Natural killer cell (primary cell): ENCODE measurements around the gene IFNA1. TPM values are rescaled to one million over a fixed set of nuclear protein-coding genes. Genes with fewer than 3 reads are reported as not detected.
A peak's percentile ranks its signal among the peaks of the same experiment; 100 is the strongest.

Experiments used
- ATAC-seq, 3 donors: fragments of 150-1000 bp in 2 of 3; fragments of 200-7000 bp in 1 of 3; cut with Tn5 transposase; 1 replicate in 1 of 3; 2 replicates in 2 of 3; pipeline ENCODE4 v1.10.0; 2021; ENCODE audit warnings: mild to moderate bottlenecking in 2 of 3, moderate library complexity in 2 of 3
- DNase-seq, 2 donors: peaks; one replicate each; pipeline versions ENCODE4 v3.0.0 to v3.0.0-alpha.2; 2013 to 2021; ENCODE audit warnings: mixed read lengths in 1 of 2
- H3K27ac ChIP-seq: one replicate; pipeline ENCODE4 v1.5.1; 2013; ENCODE audit warnings: mild to moderate bottlenecking, low read length
- H3K27me3 ChIP-seq: one replicate; pipeline ENCODE4 v1.6.1; 2013; ENCODE audit warnings: low read length; ENCODE audit not compliant: control insufficient read depth, insufficient read depth
- H3K36me3 ChIP-seq: one replicate; pipeline ENCODE4 v1.6.1; 2013; ENCODE audit warnings: low read length; ENCODE audit not compliant: control insufficient read depth, insufficient read depth
- H3K4me1 ChIP-seq: one replicate; pipeline ENCODE4 v1.6.1; 2013; ENCODE audit warnings: low read length; ENCODE audit not compliant: control insufficient read depth, insufficient read depth
- H3K4me3 ChIP-seq: one replicate; pipeline ENCODE4 v1.5.1; 2013; ENCODE audit warnings: low read length
- H3K9me3 ChIP-seq: one replicate; pipeline ENCODE4 v1.6.1; 2013; ENCODE audit warnings: low read length; ENCODE audit not compliant: control insufficient read depth, insufficient read depth
- H3K27ac Mint-ChIP-seq, 2 donors: one replicate each; pipeline ENCODE4 v1.8.0; 2022; ENCODE audit warnings: mild to moderate bottlenecking in 2 of 2, mixed read lengths in 2 of 2, moderate library complexity in 1 of 2
- H3K27me3 Mint-ChIP-seq, 2 donors: one replicate each; pipeline ENCODE4 v1.8.0; 2022; ENCODE audit warnings: low read depth in 2 of 2, mixed read lengths in 2 of 2
- H3K36me3 Mint-ChIP-seq: one replicate; pipeline ENCODE4 v1.8.0; 2022; ENCODE audit warnings: mixed read lengths
- H3K4me1 Mint-ChIP-seq, 2 donors: one replicate each; pipeline ENCODE4 v1.8.0; 2022; ENCODE audit warnings: mixed read lengths in 2 of 2
- H3K4me3 Mint-ChIP-seq: one replicate; pipeline ENCODE4 v1.8.0; 2022; ENCODE audit warnings: mild to moderate bottlenecking, moderate library complexity, mixed read lengths
- H3K9me3 Mint-ChIP-seq, 2 donors: one replicate each; pipeline ENCODE4 v1.8.0; 2022; ENCODE audit warnings: mixed read lengths in 2 of 2
- CTCF ChIP-seq: fragments of 200-600 bp; IDR thresholded peaks from one replicate; pipeline ENCODE4 v1.8.0; 2022; ENCODE audit warnings: antibody characterized with exemption
- WGBS: methylation state at CpG from one replicate; pipeline ENCODE4 v1.1.7; 2013; ENCODE audit warnings: missing lambda C conversion rate; ENCODE audit not compliant: insufficient coverage; 5-methylcytosine and 5-hydroxymethylcytosine counted together
- intact Hi-C: fragments of 100-400 bp; cut with micrococcal nuclease; formaldehyde crosslinking; loops from one replicate; pipeline ENCODE4 v1.14.2; 2022
- total RNA-seq, 4 donors: library from RNA; stranded (reverse); fragments of 120-200 nt in 1 of 4; gene quantifications; one replicate each; pipeline versions ENCODE4 v1.2.3 to v1.2.4, GENCODE V29; 2013 to 2022

The IFNA1 gene
- total RNA-seq, 3 donors from 2014 or later (not counting 1 experiment from before 2014, with no cell fraction given) = not detected

- no peaks in the 10 kb centered on the region for H3K4me1 ChIP-seq
- Mint-ChIP-seq H3K4me3 (no peak overlapping the region), H3K4me1 (no peaks in the 10 kb centered on the region), H3K9me3 (no peaks in the 10 kb centered on the region), H3K36me3 (no peaks in the 10 kb centered on the region), H3K27ac (no peak overlapping the region), H3K27me3 (peaks cover 18 to 35% of the 10 kb centered on the region in 2 donors)
- ATAC-seq (no peak), DNase-seq (no peak)
- H3K27me3 ChIP-seq = no peaks in the 10 kb centered on the region
- no peak overlapping the region for H3K27ac ChIP-seq
- 88% methylated on average over 2 of the region's 4 CpGs for WGBS
- H3K9me3 ChIP-seq = no peaks in the 10 kb centered on the region
- TF ChIP-seq CTCF = no peak
- H3K4me3 ChIP-seq = no peak overlapping the region
- H3K36me3 ChIP-seq = no peaks in the 10 kb centered on the region
- intact Hi-C loops = no loop called here
Measured at GRCh38 chr9:21450733-21451394, 10.6 kb downstream of the IFNA1 start.

- Histone ChIP-seq H3K27ac (no peak overlapping the region), H3K36me3 (no peaks in the 10 kb centered on the region), H3K27me3 (peaks cover 4% of the 10 kb centered on the region), H3K9me3 (no peaks in the 10 kb centered on the region), H3K4me3 (no peak overlapping the region), H3K4me1 (no peaks in the 10 kb centered on the region)
- no peak for TF ChIP-seq CTCF
- no peak for ATAC-seq
- Mint-ChIP-seq H3K4me1 (no peaks in the 10 kb centered on the region), H3K27me3 (peaks cover 22 to 51% of the 10 kb centered on the region in 2 donors), H3K4me3 (no peak overlapping the region), H3K36me3 (no peaks in the 10 kb centered on the region), H3K9me3 (no peaks in the 10 kb centered on the region), H3K27ac (no peak overlapping the region)
- intact Hi-C loops = no loop called here
- WGBS = 84% methylated on average over 4 of the region's 4 CpGs
- no peak for DNase-seq
Measured at GRCh38 chr9:21452681-21453080, 12.4 kb downstream of the IFNA1 start.

GRCh38 chr9:21454149-21454548 is 13.9 kb downstream of the IFNA1 start:
- ATAC-seq (no peak), DNase-seq (no peak)
- Mint-ChIP-seq H3K9me3 (no peaks in the 10 kb centered on the region), H3K27me3 (peaks cover 22 to 52% of the 10 kb centered on the region in 2 donors), H3K27ac (no peak overlapping the region), H3K4me3 (no peak overlapping the region), H3K4me1 (no peaks in the 10 kb centered on the region), H3K36me3 (no peaks in the 10 kb centered on the region)
- intact Hi-C loops = no loop called here
- H3K27me3 ChIP-seq = peaks cover 4% of the 10 kb centered on the region
- no peaks in the 10 kb centered on the region for H3K9me3 ChIP-seq
- no peak overlapping the region for H3K27ac ChIP-seq
- H3K4me3 ChIP-seq = no peak overlapping the region
- 80% methylated on average over 1 of the region's 2 CpGs for WGBS
- no peaks in the 10 kb centered on the region for H3K4me1 ChIP-seq
- no peaks in the 10 kb centered on the region for H3K36me3 ChIP-seq
- no peak for TF ChIP-seq CTCF

- no peaks in the 10 kb centered on the region for H3K4me1 Mint-ChIP-seq
- H3K9me3 Mint-ChIP-seq = no peaks in the 10 kb centered on the region
- no peak overlapping the region for H3K27ac ChIP-seq
- DNase-seq = peak in 1 of 2 donors; percentile 68
- no peak overlapping the region for H3K27ac Mint-ChIP-seq
- peak in 2 of 3 donors; percentile 49 to 61 for ATAC-seq
- H3K9me3 ChIP-seq = no peaks in the 10 kb centered on the region
- H3K36me3 Mint-ChIP-seq = no peaks in the 10 kb centered on the region
- TF ChIP-seq CTCF = no peak
- no peaks in the 10 kb centered on the region for H3K4me1 ChIP-seq
- no peak overlapping the region for H3K4me3 ChIP-seq
- peaks cover 6% of the 10 kb centered on the region for H3K27me3 ChIP-seq
- intact Hi-C loops = no loop called here
- H3K27me3 Mint-ChIP-seq = peaks cover 18 to 53% of the 10 kb centered on the region in 2 donors
- H3K4me3 Mint-ChIP-seq = no peak overlapping the region
- H3K36me3 ChIP-seq = no peaks in the 10 kb centered on the region
Measured at GRCh38 chr9:21455320-21455719, 15.1 kb downstream of the IFNA1 start.
